CD4-positive, alpha-beta T cell (primary cell): Measurements from ENCODE around the gene HORMAD2. TPM values are rescaled to one million over a fixed set of nuclear protein-coding genes. Genes with fewer than 3 reads are reported as not detected.
A peak's percentile ranks its signal among the peaks of the same experiment; 100 is the strongest.

ENCODE experiments used
- ATAC-seq: fragments of 200-7000 bp; cut with Tn5 transposase; one replicate; pipeline ENCODE4 v1.10.0; 2022; ENCODE audit warnings: mild to moderate bottlenecking; ENCODE audit not compliant: poor library complexity
- CTCF ChIA-PET: fragments of 350-600 bp; sonication (Branson Sonifier 250); formaldehyde crosslinking; loops from one replicate; lab custom pipeline; 2021; ENCODE audit warnings: antibody characterized with exemption, inconsistent platforms; lab: Charles Lee
- POLR2A ChIA-PET: fragments of 350-600 bp; sonication (Branson Sonifier 250); formaldehyde crosslinking; loops from one replicate; lab custom pipeline; 2021; ENCODE audit warnings: antibody characterized with exemption, inconsistent platforms; lab: Charles Lee
- DNase-seq, 14 experiments: peaks; one replicate each; pipeline ENCODE4 v3.0.0-alpha.2; 2013 to 2020; ENCODE audit warnings: mixed read lengths in 2 of 14
- H3K27ac ChIP-seq, 2 donors: one replicate each; pipeline versions ENCODE4 v1.5.1 to v1.7.0; 2013; ENCODE audit warnings: low read length in 2 of 2, low read depth in 1 of 2, mild to moderate bottlenecking in 1 of 2
- H3K27me3 ChIP-seq, 2 experiments: 1 replicate in 1 of 2; 2 replicates in 1 of 2; pipeline versions ENCODE4 v1.6.1 to v1.7.0; 2013; ENCODE audit warnings: low read length in 2 of 2, control low read depth in 1 of 2, mild to moderate bottlenecking in 1 of 2, moderate library complexity in 1 of 2; ENCODE audit not compliant: insufficient read depth in 2 of 2, control insufficient read depth in 1 of 2
- H3K36me3 ChIP-seq: one replicate; pipeline ENCODE4 v1.6.1; 2013; ENCODE audit warnings: low read length, control low read depth; ENCODE audit not compliant: insufficient read depth
- H3K4me1 ChIP-seq: one replicate; pipeline ENCODE4 v1.6.1; 2013; ENCODE audit warnings: low read length, control low read depth; ENCODE audit not compliant: insufficient read depth
- H3K4me3 ChIP-seq: one replicate; pipeline ENCODE4 v1.5.1; 2013; ENCODE audit warnings: mild to moderate bottlenecking, low read length, moderate library complexity
- H3K9me3 ChIP-seq, 2 experiments: 1 replicate in 1 of 2; 2 replicates in 1 of 2; pipeline versions ENCODE4 v1.6.1 to v1.7.0; 2013; ENCODE audit warnings: low read length in 2 of 2, mild to moderate bottlenecking in 2 of 2, control low read depth in 1 of 2, moderate library complexity in 1 of 2; ENCODE audit not compliant: control insufficient read depth in 1 of 2, insufficient read depth in 1 of 2
- H3K27ac Mint-ChIP-seq: one replicate; pipeline ENCODE4 v1.8.0; 2020; ENCODE audit warnings: mixed read lengths
- H3K27me3 Mint-ChIP-seq: one replicate; pipeline ENCODE4 v1.8.0; 2021; ENCODE audit warnings: mixed read lengths
- H3K36me3 Mint-ChIP-seq: one replicate; pipeline ENCODE4 v1.8.0; 2021; ENCODE audit warnings: low read depth, mixed read lengths
- H3K4me1 Mint-ChIP-seq: one replicate; pipeline ENCODE4 v1.8.0; 2021; ENCODE audit warnings: low read depth, mixed read lengths
- H3K4me3 Mint-ChIP-seq: one replicate; pipeline ENCODE4 v1.8.0; 2020; ENCODE audit warnings: mild to moderate bottlenecking, mixed read lengths
- H3K9me3 Mint-ChIP-seq: one replicate; pipeline ENCODE4 v1.8.0; 2020; ENCODE audit warnings: mixed read lengths
- intact Hi-C, 2 experiments: fragments of 100-400 bp; cut with DNase I in 1 of 2; cut with micrococcal nuclease in 1 of 2; formaldehyde crosslinking; loops; one replicate each; pipeline versions ENCODE4 v1.15.1 to v1.9.0; 2023 to 2025; cut with DNase I, micrococcal nuclease
- total RNA-seq, 174 experiments: library from RNA in 2 of 174; stranded (reverse) in 2 of 174; gene quantifications; one replicate each; pipeline ENCODE4 v1.2.3 and lab custom pipeline; 2021 to 2026
- TF ChIP-seq, protein P1 (sequence below): fragments of 200-600 bp; IDR thresholded peaks from one replicate; pipeline ENCODE4 v1.8.0; 2022; ENCODE audit warnings: antibody characterized with exemption, mild to moderate bottlenecking

Gene HORMAD2
- total RNA-seq, 2 experiments from 2014 or later, result not detected

- H3K36me3 Mint-ChIP-seq, result no peaks in the 10 kb centered on the region
- ATAC-seq, result no peak
- Histone ChIP-seq H3K36me3 (no peaks in the 10 kb centered on the region), H3K9me3 (no peaks in the 10 kb centered on the region), H3K4me3 (no peak overlapping the region), H3K27me3 (no peaks in the 10 kb centered on the region), H3K27ac (no peak overlapping the region), H3K4me1 (peaks cover 14% of the 10 kb centered on the region)
- H3K27me3 Mint-ChIP-seq, result no peaks in the 10 kb centered on the region
- no peak for DNase-seq
- POLR2A ChIA-PET, result no interaction called here
- no peaks in the 10 kb centered on the region for H3K9me3 Mint-ChIP-seq
- TF ChIP-seq, protein P1, sequence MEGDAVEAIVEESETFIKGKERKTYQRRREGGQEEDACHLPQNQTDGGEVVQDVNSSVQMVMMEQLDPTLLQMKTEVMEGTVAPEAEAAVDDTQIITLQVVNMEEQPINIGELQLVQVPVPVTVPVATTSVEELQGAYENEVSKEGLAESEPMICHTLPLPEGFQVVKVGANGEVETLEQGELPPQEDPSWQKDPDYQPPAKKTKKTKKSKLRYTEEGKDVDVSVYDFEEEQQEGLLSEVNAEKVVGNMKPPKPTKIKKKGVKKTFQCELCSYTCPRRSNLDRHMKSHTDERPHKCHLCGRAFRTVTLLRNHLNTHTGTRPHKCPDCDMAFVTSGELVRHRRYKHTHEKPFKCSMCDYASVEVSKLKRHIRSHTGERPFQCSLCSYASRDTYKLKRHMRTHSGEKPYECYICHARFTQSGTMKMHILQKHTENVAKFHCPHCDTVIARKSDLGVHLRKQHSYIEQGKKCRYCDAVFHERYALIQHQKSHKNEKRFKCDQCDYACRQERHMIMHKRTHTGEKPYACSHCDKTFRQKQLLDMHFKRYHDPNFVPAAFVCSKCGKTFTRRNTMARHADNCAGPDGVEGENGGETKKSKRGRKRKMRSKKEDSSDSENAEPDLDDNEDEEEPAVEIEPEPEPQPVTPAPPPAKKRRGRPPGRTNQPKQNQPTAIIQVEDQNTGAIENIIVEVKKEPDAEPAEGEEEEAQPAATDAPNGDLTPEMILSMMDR, result no peak
- H3K4me3 Mint-ChIP-seq, result no peak overlapping the region
- peaks cover 31% of the 10 kb centered on the region for H3K4me1 Mint-ChIP-seq
- CTCF ChIA-PET, result no interaction called here
- intact Hi-C loops, result no loop called here
- no peak overlapping the region for H3K27ac Mint-ChIP-seq
Observed at GRCh38 chr22:30175690-30176288, 95.5 kb downstream of the HORMAD2 start.

DNA sequence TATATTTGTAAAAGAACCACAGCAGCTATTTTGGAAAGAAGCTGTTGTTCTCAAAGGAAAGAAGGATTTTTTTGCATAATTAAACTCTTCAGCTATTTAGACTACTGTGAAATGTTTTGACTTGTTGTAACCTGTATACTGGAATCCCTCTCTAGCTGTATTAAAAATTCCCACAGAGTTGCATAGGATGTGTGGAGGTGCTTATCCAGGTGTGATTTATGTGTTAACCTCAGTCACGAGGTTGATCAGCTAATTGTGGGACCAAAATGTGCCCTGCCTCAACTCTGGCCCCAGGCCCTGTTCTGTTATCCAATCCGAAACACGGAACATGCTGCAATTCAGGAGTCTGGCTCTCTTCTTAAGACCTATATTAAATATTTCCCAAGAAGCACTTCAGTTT, 96.2 kb downstream of the HORMAD2 start:
- Histone ChIP-seq H3K36me3 (no peaks in the 10 kb centered on the region), H3K4me3 (no peak overlapping the region), H3K27ac (no peak overlapping the region), H3K9me3 (no peaks in the 10 kb centered on the region), H3K27me3 (no peaks in the 10 kb centered on the region), H3K4me1 (peaks cover 14% of the 10 kb centered on the region)
- H3K4me1 Mint-ChIP-seq, result peaks cover 31% of the 10 kb centered on the region
- POLR2A ChIA-PET, result no interaction called here
- H3K27me3 Mint-ChIP-seq, result no peaks in the 10 kb centered on the region
- DNase-seq, result no peak
- no peaks in the 10 kb centered on the region for H3K36me3 Mint-ChIP-seq
- ATAC-seq, result no peak
- H3K4me3 Mint-ChIP-seq, result no peak overlapping the region
- no peak overlapping the region for H3K27ac Mint-ChIP-seq
- no peaks in the 10 kb centered on the region for H3K9me3 Mint-ChIP-seq
- CTCF ChIA-PET, result no interaction called here
- intact Hi-C loops, result no loop called here
- TF ChIP-seq, protein P1, result no peak

- ATAC-seq, result peak; percentile 76
- peak in 9 of 14 experiments; percentile 6 to 64 (median 38) for DNase-seq
- ChIA-PET CTCF (interaction anchor here (0.6 to 1.0 kb wide), 2 partner anchors 9 to 86 kb away, joined by 3 read pairs; no protein-coding TSS in a partner anchor), POLR2A (interaction anchor here (0.6 to 1.2 kb wide), 5 partner anchors 8 to 24 kb away, joined by 3 read pairs; no protein-coding TSS in a partner anchor)
- no peaks in the 10 kb centered on the region for H3K27me3 Mint-ChIP-seq
- no peaks in the 10 kb centered on the region for H3K36me3 Mint-ChIP-seq
- H3K27me3 ChIP-seq, result no peaks in the 10 kb centered on the region
- H3K36me3 ChIP-seq, result no peaks in the 10 kb centered on the region
- no peak overlapping the region for H3K4me3 Mint-ChIP-seq
- H3K4me1 ChIP-seq, result peaks cover 14% of the 10 kb centered on the region
- TF ChIP-seq, protein P1, result no peak
- no peak overlapping the region for H3K4me3 ChIP-seq
- H3K4me1 Mint-ChIP-seq, result peaks cover 38% of the 10 kb centered on the region
- H3K9me3 ChIP-seq, result no peaks in the 10 kb centered on the region
- intact Hi-C loops, result no loop called here
- no peak overlapping the region for H3K27ac ChIP-seq
- H3K27ac Mint-ChIP-seq, result peak overlapping the region; percentile 52
- H3K9me3 Mint-ChIP-seq, result no peaks in the 10 kb centered on the region
Observed at GRCh38 chr22:30178181-30179126, 98.2 kb downstream of the HORMAD2 start.
